Heart left ventricle (tissue), 13 donors: ENCODE results near the gene SET.

Source experiments
- POLR2A ChIP-seq, 2 donors: fragments of 450-650 bp; IDR thresholded peaks; one replicate each; pipeline ENCODE4 v1.6.1; 2017; ENCODE audit warnings: antibody characterized with exemption in 2 of 2, mild to moderate bottlenecking in 2 of 2, moderate library complexity in 2 of 2
- TF ChIP-seq, protein P1 (sequence below), 12 donors: fragments of 200-600 bp; sonication (generic) in 4 of 12; IDR thresholded peaks; one replicate each; pipeline versions ENCODE4 v1.5.0 to v1.8.0; 2018 to 2022; ENCODE audit warnings: antibody characterized with exemption in 12 of 12, mild to moderate bottlenecking in 5 of 12
- donor health status: ischemic (EF 13 %, LVEDD 7.1; RV severe dilation, severe dysfunction).
- donor health status: DM: no; HTN: yes; CAD: no.
- donor health status: DM: no; HTN: no; CAD: no.
- donor health status: ischemic (EF 25% LVEDD 6.9; RV normal size, moderate dysfunction).
- donor health status: ischemic (EF 25% LVEDD 5.7; RV mildly dilated, moderate dysfunction).
- donor health status: ischemic (EF 35%, LVEDD 5.7; RV mildly dilated, moderate dysfunction).
- donor health status: nonischemic (EF 11% LVEDD 7.7; RV severe dilation, severe dysfunction).
- donor health status: DM: yes; HTN: yes; CAD: no.
- donor health status: PGD.
- donor health status: ischemic (EF 29% LVEDD 5.4; RV normal size, mild dysfunction).
- donor health status: nonischemic (EF 23%, LVEDD 6.1; RV moderate dilation, normal function).

DNA sequence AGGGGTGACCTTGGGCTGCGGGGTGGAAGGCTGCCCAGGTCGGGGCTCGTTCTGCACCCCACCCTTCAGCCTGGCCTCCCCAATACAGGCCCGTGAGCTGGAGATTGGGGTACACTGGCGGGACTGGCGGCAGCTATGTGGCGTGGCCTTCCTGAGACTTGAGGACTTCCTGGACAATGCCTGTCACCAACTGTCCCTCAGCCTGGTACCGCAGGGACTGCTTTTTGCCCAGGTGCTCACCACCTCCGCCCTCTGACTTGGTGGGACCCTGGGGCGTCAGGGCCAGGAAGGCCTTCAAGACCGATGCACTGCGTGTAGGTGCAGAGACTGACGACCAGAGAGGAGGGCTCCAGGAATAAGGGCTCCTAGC lies 24.4 kb downstream of the SET start:
- TF ChIP-seq, protein P1, sequence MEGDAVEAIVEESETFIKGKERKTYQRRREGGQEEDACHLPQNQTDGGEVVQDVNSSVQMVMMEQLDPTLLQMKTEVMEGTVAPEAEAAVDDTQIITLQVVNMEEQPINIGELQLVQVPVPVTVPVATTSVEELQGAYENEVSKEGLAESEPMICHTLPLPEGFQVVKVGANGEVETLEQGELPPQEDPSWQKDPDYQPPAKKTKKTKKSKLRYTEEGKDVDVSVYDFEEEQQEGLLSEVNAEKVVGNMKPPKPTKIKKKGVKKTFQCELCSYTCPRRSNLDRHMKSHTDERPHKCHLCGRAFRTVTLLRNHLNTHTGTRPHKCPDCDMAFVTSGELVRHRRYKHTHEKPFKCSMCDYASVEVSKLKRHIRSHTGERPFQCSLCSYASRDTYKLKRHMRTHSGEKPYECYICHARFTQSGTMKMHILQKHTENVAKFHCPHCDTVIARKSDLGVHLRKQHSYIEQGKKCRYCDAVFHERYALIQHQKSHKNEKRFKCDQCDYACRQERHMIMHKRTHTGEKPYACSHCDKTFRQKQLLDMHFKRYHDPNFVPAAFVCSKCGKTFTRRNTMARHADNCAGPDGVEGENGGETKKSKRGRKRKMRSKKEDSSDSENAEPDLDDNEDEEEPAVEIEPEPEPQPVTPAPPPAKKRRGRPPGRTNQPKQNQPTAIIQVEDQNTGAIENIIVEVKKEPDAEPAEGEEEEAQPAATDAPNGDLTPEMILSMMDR (IDR thresholded peaks at IDR 0.05): no peak
- no peak for TF ChIP-seq POLR2A (IDR thresholded peaks at IDR 0.05)
